Nephron (organoid): ENCODE data around the gene AFDN.

Experiments used
- H3K27ac Mint-ChIP-seq, 3 experiments: 2 replicates each; pipeline ENCODE4 v1.8.0; 2020; ENCODE audit warnings: mixed read lengths in 3 of 3, mild to moderate bottlenecking in 2 of 3, moderate library complexity in 1 of 3
- H3K27me3 Mint-ChIP-seq: 2 replicates; pipeline ENCODE4 v1.8.0; 2021; ENCODE audit warnings: low read depth, mild to moderate bottlenecking, moderate library complexity, mixed read lengths
- H3K36me3 Mint-ChIP-seq: 2 replicates; pipeline ENCODE4 v1.8.0; 2020; ENCODE audit warnings: low read depth, mixed read lengths
- H3K4me1 Mint-ChIP-seq: 2 replicates; pipeline ENCODE4 v1.8.0; 2020; ENCODE audit warnings: mixed read lengths
- H3K4me3 Mint-ChIP-seq, 3 experiments: 2 replicates each; pipeline ENCODE4 v1.8.0; 2020; ENCODE audit warnings: mild to moderate bottlenecking in 3 of 3, mixed read lengths in 3 of 3, moderate library complexity in 2 of 3
- H3K9me3 Mint-ChIP-seq: 2 replicates; pipeline ENCODE4 v1.8.0; 2020; ENCODE audit warnings: mixed read lengths
- CTCF ChIP-seq, 3 experiments: fragments of 200-600 bp; sonication (generic); IDR thresholded peaks; one replicate each; pipeline ENCODE4 v1.5.0; 2021; ENCODE audit warnings: antibody characterized with exemption in 3 of 3; ENCODE audit not compliant: unreplicated experiment in 3 of 3

Gene AFDN

GRCh38 chr6:167797476-167798265 is 29.0 kb upstream of the AFDN start:
- H3K4me3 Mint-ChIP-seq: no peak overlapping the region
- H3K9me3 Mint-ChIP-seq: no peaks in the 10 kb centered on the region
- H3K27ac Mint-ChIP-seq: no peak overlapping the region
- H3K36me3 Mint-ChIP-seq: no peaks in the 10 kb centered on the region
- TF ChIP-seq CTCF (IDR thresholded peaks at IDR 0.05; ENCODE audit: unreplicated experiment in 3 of 3): no peak
- peaks cover 15% of the 10 kb centered on the region for H3K4me1 Mint-ChIP-seq
- peaks cover 26% of the 10 kb centered on the region for H3K27me3 Mint-ChIP-seq

GRCh38 chr6:167798453-167798852 is 28.3 kb upstream of the AFDN start:
- Mint-ChIP-seq H3K27ac (no peak overlapping the region), H3K4me1 (peaks cover 15% of the 10 kb centered on the region), H3K36me3 (no peaks in the 10 kb centered on the region), H3K27me3 (peaks cover 21% of the 10 kb centered on the region), H3K9me3 (no peaks in the 10 kb centered on the region), H3K4me3 (no peak overlapping the region)
- TF ChIP-seq CTCF (IDR thresholded peaks at IDR 0.05; ENCODE audit: unreplicated experiment in 3 of 3): no peak

- Mint-ChIP-seq H3K27ac (no peak overlapping the region), H3K9me3 (no peaks in the 10 kb centered on the region), H3K4me3 (no peak overlapping the region), H3K4me1 (peaks cover 15% of the 10 kb centered on the region), H3K36me3 (no peaks in the 10 kb centered on the region), H3K27me3 (peaks cover 21% of the 10 kb centered on the region)
- TF ChIP-seq CTCF (IDR thresholded peaks at IDR 0.05; ENCODE audit: unreplicated experiment in 3 of 3): no peak
Observed at GRCh38 chr6:167799033-167799821, 27.5 kb upstream of the AFDN start.

GRCh38 chr6:167800549-167800948 is 26.2 kb upstream of the AFDN start:
- no peak overlapping the region for H3K4me3 Mint-ChIP-seq
- no peak for TF ChIP-seq CTCF (IDR thresholded peaks at IDR 0.05; ENCODE audit: unreplicated experiment in 3 of 3)
- H3K27me3 Mint-ChIP-seq: peaks cover 19% of the 10 kb centered on the region
- no peaks in the 10 kb centered on the region for H3K9me3 Mint-ChIP-seq
- H3K4me1 Mint-ChIP-seq: peaks cover 22% of the 10 kb centered on the region
- H3K27ac Mint-ChIP-seq: no peak overlapping the region
- H3K36me3 Mint-ChIP-seq: no peaks in the 10 kb centered on the region

GRCh38 chr6:167801263-167801662 is 25.4 kb upstream of the AFDN start:
- no peaks in the 10 kb centered on the region for H3K9me3 Mint-ChIP-seq
- no peaks in the 10 kb centered on the region for H3K36me3 Mint-ChIP-seq
- H3K4me1 Mint-ChIP-seq: peaks cover 24% of the 10 kb centered on the region
- no peak for TF ChIP-seq CTCF (IDR thresholded peaks at IDR 0.05; ENCODE audit: unreplicated experiment in 3 of 3)
- H3K4me3 Mint-ChIP-seq: no peak overlapping the region
- no peak overlapping the region for H3K27ac Mint-ChIP-seq
- H3K27me3 Mint-ChIP-seq: peaks cover 16% of the 10 kb centered on the region
